DMS 273 (cell line): ENCODE measurements around the gene NINL.
"Not testable (repeated sequence)": the region's sequence is repeated elsewhere in the genome, so short reads cannot be mapped to it uniquely, and the experiment has no call there.

Source experiments
- DNase-seq: peaks from one replicate; lab custom pipeline; 2025; ENCODE audit not compliant: unreplicated experiment; lab: John Stamatoyannopoulos, UW

The NINL gene

GRCh38 chr20:25584905-25585704 is at the start of gene NINL:
Gene NINL, minus strand, starts transcription at chr20:25585531. Its CDS starts 58,944 bp downstream, at chr20:25526587.
- DNase-seq, result peak; percentile 90

- no peak for DNase-seq
Observed at GRCh38 chr20:25632940-25633790, 47.8 kb upstream of the NINL start.

GRCh38 chr20:25630615-25631014 is 45.3 kb upstream of the NINL start:
- DNase-seq, result not testable (repeated sequence)

- DNase-seq, result no peak
Observed at GRCh38 chr20:25629816-25630499, 44.6 kb upstream of the NINL start.

- DNase-seq, result no peak
Observed at GRCh38 chr20:25626779-25627178, 41.4 kb upstream of the NINL start.

- no peak for DNase-seq
Observed at GRCh38 chr20:25624500-25624939, 39.2 kb upstream of the NINL start.

- peak; percentile 99 for DNase-seq
Observed at GRCh38 chr20:25623736-25624499, 38.6 kb upstream of the NINL start, which contains the start of gene NANP. Gene NANP, minus strand, starts transcription at chr20:25624014. Its CDS starts 66 bp downstream, at chr20:25623948.

- DNase-seq, result peak; percentile 61
Observed at GRCh38 chr20:25623225-25623735, 37.9 kb upstream of the NINL start.

GRCh38 chr20:25622450-25623224 is 37.3 kb upstream of the NINL start:
- DNase-seq, result peak; percentile 42

- DNase-seq, result no peak
Observed at GRCh38 chr20:25622049-25622448, 36.7 kb upstream of the NINL start.

- DNase-seq, result no peak
Observed at GRCh38 chr20:25619514-25619913, 34.2 kb upstream of the NINL start.

GRCh38 chr20:25608774-25609173 is 23.4 kb upstream of the NINL start:
- DNase-seq, result no peak

GRCh38 chr20:25606094-25606695 is 20.9 kb upstream of the NINL start:
- no peak for DNase-seq

GRCh38 chr20:25605148-25605547 is 19.8 kb upstream of the NINL start:
- no peak for DNase-seq

GRCh38 chr20:25604611-25605010 is 19.3 kb upstream of the NINL start:
- DNase-seq, result no peak

- DNase-seq, result not testable (repeated sequence)
Observed at GRCh38 chr20:25602914-25603309, 17.6 kb upstream of the NINL start.

- DNase-seq, result not testable (repeated sequence)
Observed at GRCh38 chr20:25602191-25602913, 17.0 kb upstream of the NINL start.

- no peak for DNase-seq
Observed at GRCh38 chr20:25601659-25602058, 16.3 kb upstream of the NINL start.
